Left cardiac atrium (tissue), 4 donors: Measurements from ENCODE around the gene ABTB2. TPM values are rescaled to one million over a fixed set of nuclear protein-coding genes. Genes with fewer than 3 reads are reported as not detected.

ENCODE experiments used
- ATAC-seq, 2 donors: fragments of 200-7000 bp; cut with Tn5 transposase; one replicate each; pipeline ENCODE4 v1.9.1; 2020; ENCODE audit warnings: mild to moderate bottlenecking in 2 of 2, moderate library complexity in 2 of 2
- DNase-seq: peaks from one replicate; pipeline ENCODE4 v3.0.0-alpha.2; 2020
- intact Hi-C, 2 donors: fragments of 100-400 bp; cut with DNase I; formaldehyde crosslinking; loops; one replicate each; pipeline versions ENCODE4 v1.14.1 to v1.15.1; 2022 to 2023
- total RNA-seq, 2 donors: library from RNA; stranded (reverse); fragmentation: NEBNext Ultra II Directional; extraction: Animal tissue kit (Norgen Biotek cat#: 25700); gene quantifications; one replicate each; pipeline ENCODE4 v1.2.1, GENCODE V29; 2021
- donor health status: DM: no; HTN: yes; CAD: no.
- donor health status: DM: no; HTN: yes; CAD: no; lungs with severe emphysema.
- donor health status: DM: yes; HTN: yes; CAD: no.
- donor health status: Dilated cardiomyopathy.

The ABTB2 gene
- total RNA-seq, 2 donors from 2014 or later, result 12.5 to 19.3 TPM

DNA sequence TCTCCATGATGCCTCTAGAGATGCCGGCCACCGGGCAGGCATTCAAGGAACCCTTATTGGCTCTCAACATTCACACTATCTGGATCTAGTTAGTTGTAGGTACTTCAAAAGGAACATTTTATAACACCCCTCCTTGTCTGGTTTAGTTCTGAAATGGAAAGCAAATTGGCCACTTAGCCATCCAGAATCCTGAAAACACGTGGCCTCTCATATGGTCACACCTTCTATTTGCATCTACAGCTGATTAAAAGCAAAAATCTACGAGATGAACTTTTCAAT, 29.2 kb downstream of the ABTB2 start:
- no peak for DNase-seq
- peak in 1 of 2 donors; percentile 4 for ATAC-seq
- intact Hi-C loops, result no loop called here

GRCh38 chr11:34327804-34328631, 29.8 kb downstream of the ABTB2 start:
- DNase-seq, result peak; percentile 39
- intact Hi-C loops, result no loop called here
- ATAC-seq, result peak; percentile 81 to 87

DNA sequence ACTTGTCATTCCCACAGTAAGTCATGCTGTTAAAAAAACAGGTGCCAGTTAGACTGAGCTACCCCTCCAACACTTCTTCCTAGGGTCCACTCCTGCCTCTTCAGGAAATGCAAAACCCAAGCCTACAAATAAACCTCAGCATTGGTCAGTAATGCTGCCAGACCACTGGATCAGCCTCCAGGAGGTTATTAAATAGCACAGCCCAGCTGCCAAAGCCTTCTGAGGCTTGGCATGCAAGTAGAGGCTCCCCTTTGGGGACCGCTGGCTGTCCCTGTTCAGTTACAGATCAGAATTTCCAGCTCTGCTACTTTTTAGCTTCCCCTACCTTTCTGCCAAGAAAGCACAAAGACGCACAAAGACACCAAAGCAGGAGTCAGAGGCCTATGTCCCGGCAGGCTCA, 33.3 kb downstream of the ABTB2 start:
- DNase-seq (no peak), ATAC-seq (peak in 1 of 2 donors; percentile 46)
- intact Hi-C loops, result no loop called here

- DNase-seq, result no peak
- intact Hi-C loops, result no loop called here
Observed at GRCh38 chr11:34323601-34324000, 34.2 kb downstream of the ABTB2 start.

DNA sequence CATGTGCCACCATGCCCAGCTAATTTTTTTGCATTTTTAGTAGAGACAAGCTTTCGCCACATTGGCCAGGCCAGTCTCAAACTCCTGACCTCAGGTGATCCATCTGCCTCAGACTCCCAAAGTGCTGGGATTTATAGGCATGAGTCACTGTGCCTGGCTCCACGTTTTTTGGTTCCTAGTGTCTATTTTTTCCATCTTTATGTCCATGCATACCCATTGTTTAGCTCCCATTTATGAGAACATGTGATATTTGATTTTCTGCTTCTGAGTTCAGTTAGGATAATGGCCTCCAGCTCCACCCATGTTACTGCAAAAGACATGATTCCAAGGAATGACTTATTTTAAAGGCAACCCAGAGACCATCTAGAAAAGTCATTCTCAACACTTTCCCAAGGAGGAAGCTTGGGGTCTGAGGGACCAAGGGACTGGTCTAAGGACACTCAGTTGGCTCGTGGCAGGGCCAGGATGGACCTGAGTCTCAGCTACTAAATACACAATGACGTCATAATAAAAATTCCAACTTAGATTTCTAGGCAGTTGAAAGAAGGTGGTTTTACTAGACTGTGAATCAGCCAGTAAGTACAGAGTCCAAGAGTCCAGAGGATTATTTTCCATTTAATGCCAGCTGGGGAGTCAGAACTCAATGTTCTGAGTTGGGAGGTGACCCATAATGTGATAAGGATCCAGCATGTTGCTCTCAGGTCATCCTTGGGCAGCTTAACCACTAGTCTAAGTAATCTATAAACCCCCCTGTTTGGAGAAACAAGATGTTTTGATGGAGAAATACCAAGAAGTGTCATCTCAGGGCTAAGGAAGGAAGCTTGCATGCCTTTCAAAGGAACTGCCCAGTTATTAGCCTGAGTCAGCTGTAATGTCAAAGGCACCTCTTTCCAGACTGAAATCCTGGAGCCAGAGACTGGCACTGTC, 39.4 kb downstream of the ABTB2 start:
- no peak for DNase-seq
- intact Hi-C loops, result loop anchor here in 1 of 2 donors (10.0 kb wide), 1 partner anchor 54 kb away; no protein-coding TSS in a partner anchor
- peak in 1 of 2 donors; percentile 59 for ATAC-seq

More at GRCh38 chr11:34323601-34324000, 34.2 kb downstream of the ABTB2 start:
- ATAC-seq, result no peak

GRCh38 chr11:34317666-34318065, 40.1 kb downstream of the ABTB2 start:
- ATAC-seq (no peak), DNase-seq (no peak)
- intact Hi-C loops, result loop anchor here in 1 of 2 donors (10.0 kb wide), 1 partner anchor 53 kb away; no protein-coding TSS in a partner anchor

- intact Hi-C loops, result loop anchor here in 1 of 2 donors (10.0 kb wide), 1 partner anchor 52 kb away; no protein-coding TSS in a partner anchor
- no peak for DNase-seq
- no peak for ATAC-seq
Observed at GRCh38 chr11:34317036-34317360, 40.8 kb downstream of the ABTB2 start.

DNA sequence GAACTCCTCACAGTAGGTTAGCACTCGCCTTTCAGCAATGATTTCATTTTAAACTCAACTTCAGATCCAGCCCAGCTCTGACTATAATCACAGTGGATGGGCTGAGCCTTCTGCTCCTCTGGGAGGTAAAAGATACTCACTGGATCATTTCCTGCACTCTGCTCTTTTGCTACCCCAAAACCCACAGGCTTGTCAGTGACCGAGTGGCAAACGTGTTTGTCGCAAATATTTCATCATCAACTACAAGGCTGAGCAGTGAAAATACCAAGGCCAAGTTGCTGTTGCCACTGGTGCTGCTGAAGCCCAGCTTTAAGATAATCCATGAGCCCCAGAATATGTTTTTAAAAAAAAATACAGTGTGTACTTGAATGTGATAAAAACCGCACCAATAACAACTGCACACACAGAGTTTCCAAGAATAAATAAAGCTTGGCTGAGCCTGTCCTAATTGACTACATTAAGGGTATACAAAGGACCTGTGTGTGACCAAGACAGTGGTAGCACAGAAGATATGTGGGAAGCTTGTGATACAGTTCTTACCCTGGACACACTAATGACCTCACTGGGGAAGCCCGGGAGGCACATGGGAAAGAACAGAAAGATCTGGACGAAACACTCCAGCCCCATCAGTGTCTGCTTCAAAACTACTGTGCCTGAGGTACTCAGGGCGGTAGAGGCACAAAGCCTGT, 41.3 kb downstream of the ABTB2 start:
- ATAC-seq (peak in 1 of 2 donors; percentile 23), DNase-seq (no peak)
- intact Hi-C loops, result loop anchor here in 1 of 2 donors (10.0 kb wide), 1 partner anchor 52 kb away; no protein-coding TSS in a partner anchor

DNA sequence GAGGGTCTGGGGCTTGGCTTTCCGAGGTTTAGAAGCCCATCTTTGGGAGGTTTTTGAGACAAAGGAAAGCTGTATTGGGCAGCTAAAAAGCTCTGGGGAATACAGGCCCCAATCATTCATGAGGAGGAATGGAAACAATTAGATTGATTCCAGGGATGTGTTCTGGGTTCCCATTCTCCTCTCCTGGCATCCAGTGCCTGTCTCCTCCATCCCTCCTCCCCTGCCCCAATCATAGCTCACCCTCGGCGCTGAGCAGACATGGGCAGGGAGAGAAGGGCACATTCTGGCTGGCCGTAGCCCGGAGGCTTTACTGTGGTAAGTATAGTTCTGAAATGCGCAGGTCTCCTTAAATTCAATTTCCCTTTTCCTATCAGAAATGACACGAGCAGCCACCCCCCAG, 42.4 kb downstream of the ABTB2 start:
- no peak for ATAC-seq
- DNase-seq, result no peak
- intact Hi-C loops, result loop anchor here in 1 of 2 donors (10.0 kb wide), 1 partner anchor 51 kb away; no protein-coding TSS in a partner anchor

DNA sequence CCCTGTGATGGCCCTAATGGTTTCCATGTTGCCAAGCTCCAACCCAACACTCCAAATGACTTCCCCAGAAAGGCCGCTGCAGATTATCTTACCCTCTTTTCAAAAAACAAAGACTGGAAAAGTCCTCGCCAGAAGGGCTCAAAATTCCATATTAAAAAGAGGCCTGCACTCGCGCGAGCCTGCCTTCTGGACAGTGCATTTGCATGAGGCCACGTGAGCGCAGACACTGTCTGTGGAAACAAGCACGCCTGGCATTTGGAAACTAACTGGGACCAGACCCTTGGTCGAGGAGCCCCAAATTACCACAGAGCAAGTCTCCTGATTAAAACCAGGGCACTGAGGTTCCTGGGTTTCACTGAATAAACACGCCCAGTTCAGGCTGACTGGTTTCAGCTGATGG, 42.9 kb downstream of the ABTB2 start:
- ATAC-seq (no peak), DNase-seq (no peak)
- intact Hi-C loops, result loop anchor here in 1 of 2 donors (5.0 to 10.0 kb wide), 2 partner anchors 32 to 50 kb away; no protein-coding TSS in a partner anchor

DNA sequence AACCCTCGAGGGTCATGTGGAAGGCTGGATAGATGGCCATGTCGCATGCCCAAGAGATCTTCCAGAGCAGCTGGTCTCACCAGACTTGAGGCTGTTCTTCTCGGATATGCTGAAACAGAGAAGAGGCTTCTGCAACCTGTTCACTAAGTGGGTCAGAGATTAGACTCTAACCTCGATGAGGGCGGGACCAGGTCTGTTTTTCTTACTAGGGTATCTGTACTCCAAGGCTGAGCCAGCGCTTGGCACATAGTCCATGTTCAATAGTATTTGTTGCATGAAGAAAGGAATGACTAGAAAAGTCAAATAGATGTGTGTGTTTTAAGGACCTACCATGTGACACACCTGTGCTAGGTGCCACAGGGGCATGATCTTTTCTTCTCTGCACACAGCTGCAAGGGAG, 43.6 kb downstream of the ABTB2 start:
- intact Hi-C loops, result loop anchor here in 1 of 2 donors (5.0 to 10.0 kb wide), 2 partner anchors 33 to 49 kb away; no protein-coding TSS in a partner anchor
- no peak for ATAC-seq
- no peak for DNase-seq

DNA sequence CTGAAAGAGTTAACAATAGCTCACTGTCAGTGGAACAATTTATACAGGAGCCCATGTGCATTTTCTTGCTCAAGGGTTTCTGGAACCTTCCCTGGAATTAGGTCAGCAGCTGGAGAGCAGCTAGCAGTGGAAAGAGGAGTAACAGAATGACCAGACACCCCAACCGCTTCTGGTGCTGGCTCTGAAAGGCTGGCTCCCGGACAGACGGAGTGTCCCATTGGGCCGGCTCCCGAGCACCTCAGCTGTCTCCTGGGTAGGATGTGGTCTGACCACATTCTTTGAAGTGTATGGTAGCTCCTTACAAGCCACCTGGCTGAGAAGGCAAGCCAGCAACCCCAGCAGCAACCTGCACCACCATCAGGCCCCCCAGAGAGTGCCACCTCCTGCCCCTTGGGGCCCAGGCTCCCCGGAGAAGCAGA, 44.7 kb downstream of the ABTB2 start:
- DNase-seq, result no peak
- no peak for ATAC-seq
- intact Hi-C loops, result loop anchor here in 1 of 2 donors (5.0 to 10.0 kb wide), 2 partner anchors 34 to 48 kb away; no protein-coding TSS in a partner anchor

DNA sequence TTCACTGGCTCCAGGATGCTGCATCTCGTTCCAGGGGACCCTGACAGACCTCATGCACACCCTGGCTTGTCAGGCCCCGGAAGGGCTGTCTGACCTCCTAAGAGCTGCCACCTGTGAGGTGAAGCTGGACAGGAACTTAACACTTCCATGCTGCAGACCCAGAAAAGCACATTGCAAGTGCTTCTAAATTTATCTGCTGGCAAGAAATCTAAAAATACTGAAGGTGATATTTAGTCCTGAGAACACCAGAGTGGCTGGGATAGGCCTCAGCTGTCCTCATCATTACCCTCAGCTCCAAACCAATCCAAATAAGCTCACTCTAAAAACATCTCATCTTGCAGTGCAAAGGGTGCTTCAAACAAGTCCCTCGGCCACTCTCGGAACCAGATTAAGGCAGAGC, 46.7 kb downstream of the ABTB2 start:
- peak; percentile 84 to 91 for ATAC-seq
- peak; percentile 47 for DNase-seq
- intact Hi-C loops, result loop anchor here in 1 of 2 donors (5.0 to 10.0 kb wide), 2 partner anchors 36 to 46 kb away; no protein-coding TSS in a partner anchor

- no peak for ATAC-seq
- intact Hi-C loops, result loop anchor here in 1 of 2 donors (5.0 to 10.0 kb wide), 2 partner anchors 37 to 45 kb away; no protein-coding TSS in a partner anchor
- DNase-seq, result no peak
Observed at GRCh38 chr11:34309965-34310364, 47.8 kb downstream of the ABTB2 start.

DNA sequence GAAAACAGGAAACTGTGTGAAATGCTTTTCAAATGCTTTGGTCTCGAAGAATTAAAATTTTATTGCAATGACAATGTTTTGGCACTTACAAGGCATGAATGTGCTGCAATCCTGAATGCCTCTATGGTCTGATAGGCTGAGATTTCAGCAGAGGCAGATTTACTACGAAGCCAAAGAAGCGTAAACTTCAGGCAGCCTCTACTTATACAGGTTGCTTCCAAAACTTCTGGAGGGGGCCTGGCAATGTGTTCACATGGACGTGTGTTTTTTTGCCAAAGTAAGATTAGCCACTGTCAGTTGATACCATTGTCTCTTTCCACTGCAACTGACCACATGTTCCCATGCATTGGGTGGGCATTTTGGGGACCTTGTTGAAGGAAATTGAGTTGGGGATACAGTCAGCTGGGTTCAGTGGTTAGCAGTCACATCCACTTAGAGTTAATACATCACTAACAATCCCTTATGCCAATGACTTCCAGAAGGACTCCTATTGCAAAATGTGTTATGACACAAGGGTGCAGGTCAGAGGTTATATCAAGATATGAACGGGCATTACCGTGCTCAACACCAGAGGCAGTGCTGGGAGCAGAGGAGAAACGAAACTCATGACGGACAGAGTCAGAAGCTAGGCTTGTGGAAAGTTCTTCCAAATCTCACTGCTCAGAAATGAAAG, 48.8 kb downstream of the ABTB2 start:
- ATAC-seq (peak in 1 of 2 donors; percentile 27), DNase-seq (no peak)
- intact Hi-C loops, result no loop called here

GRCh38 chr11:34308049-34308912, 49.5 kb downstream of the ABTB2 start:
- intact Hi-C loops, result no loop called here
- ATAC-seq (no peak), DNase-seq (no peak)

DNA sequence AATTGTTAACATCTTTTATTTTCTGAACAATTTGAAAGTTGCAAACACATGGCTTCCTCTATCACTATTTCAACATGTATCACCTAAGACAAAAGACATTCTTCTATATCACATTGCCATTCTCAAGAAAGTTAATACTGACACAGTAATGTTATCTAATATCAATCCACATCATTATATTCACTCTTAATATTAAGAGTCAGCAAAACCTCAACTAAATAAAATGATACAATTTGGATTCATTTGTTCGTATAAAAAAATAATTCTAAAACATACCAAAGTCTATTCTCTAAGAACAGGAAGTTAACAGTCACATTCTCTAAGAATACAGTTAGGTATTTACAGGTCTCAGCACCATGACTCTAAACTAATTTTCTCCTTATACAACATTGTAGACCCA, 52.0 kb downstream of the ABTB2 start:
- ATAC-seq (no peak), DNase-seq (no peak)
- intact Hi-C loops, result no loop called here
